Measurements from ENCODE around the gene CORO2A. TPM values are rescaled to one million over a fixed set of nuclear protein-coding genes. Genes with fewer than 3 reads are reported as not detected.

CORO2A gene
- total and polyA plus RNA-seq, 2 of the 13 experiments (the other 11 are each of a cell fraction or from before 2014, with no cell fraction given) = 14.4 to 15.3 TPM

GRCh38 chr9:98228392-98229089 lies 36.1 kb upstream of the CORO2A start (continued):
- TF ChIP-seq, protein P1, sequence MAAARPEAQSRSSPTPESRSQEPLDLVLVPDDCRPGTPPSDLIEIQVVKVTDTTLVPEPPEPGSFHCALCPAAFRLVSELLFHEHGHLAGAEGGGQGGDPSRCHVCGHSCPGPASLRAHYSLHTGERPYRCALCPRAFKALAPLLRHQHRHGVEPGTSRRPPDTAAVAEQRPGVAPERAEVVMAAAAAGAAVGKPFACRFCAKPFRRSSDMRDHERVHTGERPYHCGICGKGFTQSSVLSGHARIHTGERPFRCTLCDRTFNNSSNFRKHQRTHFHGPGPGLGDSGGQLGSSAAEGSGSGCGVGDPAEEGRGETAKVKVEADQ (CRISPR knock-in tag; IDR thresholded peaks at IDR 0.05; ENCODE audit: borderline replicate concordance) = no peak
- TF ChIP-seq KLF13 (CRISPR knock-in tag; IDR thresholded peaks at IDR 0.05) (no peak), ZSCAN25 (CRISPR knock-in tag; IDR thresholded peaks at IDR 0.05) (no peak), NR2F6 (IDR thresholded peaks at IDR 0.05) (peak; percentile 68), NR2F6 (CRISPR knock-in tag; IDR thresholded peaks at IDR 0.05) (peak; percentile 53), ZFP1 (CRISPR knock-in tag; IDR thresholded peaks at IDR 0.05) (no peak), DMAP1 (CRISPR knock-in tag; IDR thresholded peaks at IDR 0.05) (peak; percentile 33; the same call in 1 of the 2 replicates), TBX2 (CRISPR knock-in tag; IDR thresholded peaks at IDR 0.05; ENCODE audit: borderline replicate concordance) (no peak), XRCC5 (optimal IDR thresholded peaks at IDR 0.05; ENCODE audit: low read length) (no peak), KMT2A (CRISPR knock-in tag; IDR thresholded peaks at IDR 0.05) (no peak), ZNF451 (CRISPR knock-in tag; IDR thresholded peaks at IDR 0.05) (no peak), KIAA2018 (CRISPR knock-in tag; IDR thresholded peaks at IDR 0.05; ENCODE audit: borderline replicate concordance) (no peak), GABPA (IDR thresholded peaks at IDR 0.05; ENCODE audit: low read depth, low read length) (no peak), GABPA (CRISPR knock-in tag; IDR thresholded peaks at IDR 0.05; ENCODE audit: low read depth) (no peak), ZNF549 (CRISPR knock-in tag; IDR thresholded peaks at IDR 0.05) (no peak), TEAD2 (CRISPR knock-in tag; IDR thresholded peaks at IDR 0.05) (no peak), ZNF530 (CRISPR knock-in tag; IDR thresholded peaks at IDR 0.05; ENCODE audit: low read depth) (no peak), TOPORS (CRISPR knock-in tag; IDR thresholded peaks at IDR 0.05) (no peak), MIER3 (CRISPR knock-in tag; IDR thresholded peaks at IDR 0.05; ENCODE audit: borderline replicate concordance) (no peak; the same call in 1 of the 2 replicates), SP4 (CRISPR knock-in tag; IDR thresholded peaks at IDR 0.05) (no peak), HNRNPUL1 (IDR thresholded peaks at IDR 0.05; ENCODE audit: low read depth, low read length) (no peak), ZNF580 (CRISPR knock-in tag; IDR thresholded peaks at IDR 0.05; ENCODE audit: borderline replicate concordance, low read depth) (no peak), HOXA5 (CRISPR knock-in tag; IDR thresholded peaks at IDR 0.05) (peak; percentile 38; the same call in 1 of the 2 replicates), SALL2 (CRISPR knock-in tag; IDR thresholded peaks at IDR 0.05) (no peak)

Measured in HepG2 (cell line).